K562 (cell line): ENCODE results near the gene ITGB5. TPM values are rescaled to one million over a fixed set of nuclear protein-coding genes. Genes with fewer than 3 reads are reported as not detected.

Experiments
- ATAC-seq: fragments of 200-7000 bp; cut with Tn5 transposase; 3 replicates; pipeline ENCODE4 v1.9.1; 2020; ENCODE audit warnings: moderate library complexity
- BruUV-seq: library from RNA; stranded (reverse); fragments of 400-500 nt; replicated peaks from 2 replicates; lab custom pipeline; 2021; lab: Mats Ljungman, UMichigan
- CTCF ChIA-PET: fragments of 300-600 bp; formaldehyde crosslinking; extraction: SDS; loops from one replicate; lab custom pipeline; 2021; ENCODE audit warnings: low intra/inter-chr PET ratio; lab: Yijun Ruan, JAX
- POLR2A ChIA-PET: fragments of 300-600, 350-650 bp; sonication (Branson Sonifier 250); formaldehyde crosslinking; extraction: SDS; loops from one replicate; lab custom pipeline; 2021; ENCODE audit warnings: antibody characterized with exemption, inconsistent platforms; lab: Yijun Ruan, JAX
- DNase-seq, 4 experiments: peaks; one replicate each; pipeline versions ENCODE4 v3.0.0 to v3.0.0-alpha.2; 2011 to 2018; ENCODE audit warnings: low spot score in 3 of 4, mixed read lengths in 3 of 4; ENCODE audit errors: extremely low read depth in 1 of 4
- FAIRE-seq: peaks from 2 replicates; lab custom pipeline; 2011; peaks lifted over from hg19 to GRCh38; lab: Jason Lieb, UNC
- H2AFZ ChIP-seq: 2 replicates; pipeline ENCODE4 v1.6.0; 2011; ENCODE audit warnings: low read depth, low read length, control low read depth, inconsistent platforms
- H3K27ac ChIP-seq: fragments of 200-600 bp; 3 replicates; pipeline ENCODE4 v1.8.0; 2011; ENCODE audit warnings: low read depth, mild to moderate bottlenecking, control low read depth, inconsistent platforms, low read length, moderate library complexity, mixed read lengths; ENCODE audit errors: extremely low read depth
- H3K27me3 ChIP-seq, 2 experiments: fragments of 300-600 bp in 1 of 2; 2 replicates in 1 of 2; 3 replicates in 1 of 2; pipeline versions ENCODE4 v1.6.0 to v1.8.0; 2011; ENCODE audit warnings: inconsistent platforms in 2 of 2, low read length in 2 of 2, mild to moderate bottlenecking in 1 of 2, mixed read lengths in 1 of 2, moderate library complexity in 1 of 2; ENCODE audit not compliant: control insufficient read depth in 2 of 2, insufficient read depth in 2 of 2
- H3K36me3 ChIP-seq: fragments of 300-600 bp; 3 replicates; pipeline ENCODE4 v1.8.0; 2011; ENCODE audit warnings: mild to moderate bottlenecking, low read length, inconsistent platforms; ENCODE audit not compliant: control insufficient read depth, insufficient read depth
- H3K4me1 ChIP-seq, 2 experiments: fragments of 200-600 bp in 1 of 2; replicated peaks in 1 of 2; 2 replicates in 1 of 2; 3 replicates in 1 of 2; pipeline versions ENCODE4 v1.5.1 to v1.8.0; 2011; ENCODE audit warnings: inconsistent platforms in 2 of 2, low read length in 2 of 2, mild to moderate bottlenecking in 1 of 2, mixed read lengths in 1 of 2, moderate library complexity in 1 of 2; ENCODE audit not compliant: control insufficient read depth in 2 of 2, insufficient read depth in 2 of 2
- H3K4me2 ChIP-seq: 2 replicates; pipeline ENCODE4 v1.6.1; 2011; ENCODE audit warnings: low read length, control low read depth, inconsistent platforms, mixed read lengths; ENCODE audit not compliant: insufficient read depth
- H3K4me3 ChIP-seq: fragments of 200-600 bp; sonication (generic), shearing (Covaris generic); 2 replicates; pipeline ENCODE4 v1.5.1; 2016; ENCODE audit warnings: control low read depth, inconsistent platforms
- H3K79me2 ChIP-seq: fragments of 200-600 bp; 3 replicates; pipeline ENCODE4 v1.8.0; 2011; ENCODE audit warnings: low read length, inconsistent platforms; ENCODE audit not compliant: control insufficient read depth, insufficient read depth
- H3K9ac ChIP-seq, 2 experiments: 2 replicates each; pipeline versions ENCODE4 v1.6.0 to v1.6.1; 2011; ENCODE audit warnings: low read depth in 2 of 2, low read length in 2 of 2, control low read depth in 1 of 2, inconsistent platforms in 1 of 2, mild to moderate bottlenecking in 1 of 2, mixed read lengths in 1 of 2; ENCODE audit not compliant: insufficient read depth in 1 of 2
- H3K9me1 ChIP-seq: one replicate; pipeline ENCODE4 v1.6.0; 2011; ENCODE audit warnings: inconsistent platforms, mild to moderate bottlenecking, low read length, moderate library complexity; ENCODE audit not compliant: control insufficient read depth, insufficient read depth
- H3K9me3 ChIP-seq: replicated peaks from 2 replicates; pipeline ENCODE4 v1.5.1; 2011; ENCODE audit warnings: low read depth, low read length, inconsistent platforms; ENCODE audit not compliant: control insufficient read depth, insufficient read depth
- H4K20me1 ChIP-seq: replicated peaks from 2 replicates; pipeline ENCODE4 v1.6.1; 2011; ENCODE audit warnings: low read length, inconsistent platforms, mixed read lengths; ENCODE audit not compliant: control insufficient read depth, insufficient read depth
- CBX2 ChIP-seq: fragments of 200-600 bp; sonication (generic); IDR thresholded peaks from one replicate; pipeline ENCODE4 v1.6.1; 2012; ENCODE audit warnings: mild to moderate bottlenecking, low read length, inconsistent platforms; ENCODE audit not compliant: insufficient read depth, poor library complexity, severe bottlenecking
- EGR1 ChIP-seq: fragments of 450-650 bp; conservative IDR thresholded peaks from 2 replicates; pipeline ENCODE4 v1.6.1; 2017; ENCODE audit warnings: mild to moderate bottlenecking
- KHSRP ChIP-seq: fragments of 450-650 bp; IDR thresholded peaks from 2 replicates; pipeline ENCODE4 v1.6.1; 2017
- MAFG ChIP-seq: fragments of 450-650 bp; conservative IDR thresholded peaks from 2 replicates; pipeline ENCODE4 v1.6.1; 2016; ENCODE audit warnings: missing genetic modification characterization, missing compliant biosample characterization
- SRSF7 ChIP-seq: fragments of 200-400 bp; formaldehyde crosslinking; optimal IDR thresholded peaks from 2 replicates; pipeline ENCODE3; 2017; ENCODE audit warnings: mild to moderate bottlenecking, low read depth, low read length
- TARDBP ChIP-seq: fragments of 450-650 bp; IDR thresholded peaks from 2 replicates; pipeline ENCODE4 v1.6.1; 2016
- TBP ChIP-seq: optimal IDR thresholded peaks from 2 replicates; pipeline ENCODE3; 2011; ENCODE audit warnings: low read depth, low read length, improper control_type of control experiment
- TCFL5 ChIP-seq: fragments of 250-450 bp; sonication (Bioruptor Pico); conservative IDR thresholded peaks from 2 replicates; pipeline ENCODE4 v1.6.1; 2021; ENCODE audit warnings: mild to moderate bottlenecking, moderate library complexity, matching md5 sums
- ZNF263 ChIP-seq: sonication (generic); formaldehyde crosslinking; IDR thresholded peaks from 2 replicates; pipeline ENCODE4 v1.8.0; 2022; ENCODE audit warnings: mild to moderate bottlenecking, missing genetic modification reagents, borderline replicate concordance
- in situ Hi-C: fragments of 300-500 bp; cut with MboI; formaldehyde crosslinking; loops from 4 replicates; pipeline ENCODE4 v1.15.0; 2018; ENCODE audit warnings: inconsistent platforms, mixed read lengths
- intact Hi-C: fragments of 100-400 bp; cut with micrococcal nuclease; formaldehyde crosslinking; loops from 2 replicates; pipeline ENCODE4 v1.14.2; 2022
- polyA plus RNA-seq, 8 experiments: library from polyadenylated mRNA; depleted of rRNA in 4 of 8; stranded (reverse) in 5 of 8; unstranded in 3 of 8; fragments of >200 nt; fragmentation: Nextera tagmentation in 2 of 8; fragmentation: Illumina TruSeq in 1 of 8; extraction: Ambion mirVana in 2 of 8; extraction: Trizol in 1 of 8; gene quantifications; 2 replicates each; pipeline versions ENCODE4 v1.2.1 to v1.2.3, GENCODE V29; 2011 to 2014; ENCODE audit warnings: inconsistent platforms in 1 of 8, missing spikeins in 1 of 8
- total RNA-seq, 7 experiments: library from RNA; depleted of rRNA in 6 of 7; stranded (reverse); fragments of >200 nt in 6 of 7; fragmentation: Illumina TruSeq in 2 of 7; extraction: Trizol in 2 of 7; gene quantifications; 2 replicates each; pipeline versions ENCODE4 v1.2.1 to v1.2.3, GENCODE V29; 2011 to 2021; ENCODE audit warnings: low replicate concordance in 1 of 7
- TF ChIP-seq, protein P1 (sequence below): sonication (generic); formaldehyde crosslinking; IDR thresholded peaks from 2 replicates; pipeline ENCODE4 v1.5.0; 2020; ENCODE audit warnings: missing genetic modification reagents
- TF ChIP-seq, protein P2 (sequence below): IDR thresholded peaks from 2 replicates; pipeline ENCODE4 v1.6.1; 2011; ENCODE audit not compliant: insufficient read length; ENCODE audit errors: extremely low read depth

The ITGB5 gene
- total and polyA plus RNA-seq, 9 of the 15 experiments (the other 6 are each of a cell fraction or from before 2014, with no cell fraction given) = 1.7 to 46.8 (median 9.9) TPM

DNA sequence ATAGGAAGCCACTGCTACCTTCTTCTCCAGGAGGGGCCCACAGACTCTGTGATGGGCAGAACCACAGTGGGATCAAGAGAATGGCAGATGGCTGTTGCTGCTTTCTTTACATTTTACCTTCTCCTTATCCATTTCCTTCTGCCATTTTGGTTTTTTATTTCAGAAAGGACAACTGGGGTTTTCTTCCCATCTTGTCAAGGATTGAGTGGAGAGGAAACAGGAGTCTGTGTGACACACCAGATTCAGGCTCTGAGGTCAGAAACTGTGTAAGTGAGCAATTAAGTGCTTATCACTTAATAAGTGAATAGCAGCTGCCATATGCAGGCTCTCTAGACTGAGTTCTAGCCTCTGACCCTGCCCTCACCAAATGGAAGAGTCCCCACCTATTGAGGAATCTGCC is 47.3 kb downstream of the ITGB5 start:
- no peak for FAIRE-seq
- H3K4me2 ChIP-seq = no peak overlapping the region
- no peaks in the 10 kb centered on the region for H3K79me2 ChIP-seq
- CTCF ChIA-PET = no interaction called here
- no peaks in the 10 kb centered on the region for H3K27me3 ChIP-seq
- no peak overlapping the region for H3K4me3 ChIP-seq
- no peak overlapping the region for H3K9ac ChIP-seq
- H3K9me3 ChIP-seq = no peaks in the 10 kb centered on the region
- no peak for TF ChIP-seq ZNF263
- no peak for TF ChIP-seq KHSRP
- no peak for TF ChIP-seq TARDBP
- TF ChIP-seq TBP = no peak
- no peak for TF ChIP-seq MAFG (tag)
- TF ChIP-seq, protein P1, sequence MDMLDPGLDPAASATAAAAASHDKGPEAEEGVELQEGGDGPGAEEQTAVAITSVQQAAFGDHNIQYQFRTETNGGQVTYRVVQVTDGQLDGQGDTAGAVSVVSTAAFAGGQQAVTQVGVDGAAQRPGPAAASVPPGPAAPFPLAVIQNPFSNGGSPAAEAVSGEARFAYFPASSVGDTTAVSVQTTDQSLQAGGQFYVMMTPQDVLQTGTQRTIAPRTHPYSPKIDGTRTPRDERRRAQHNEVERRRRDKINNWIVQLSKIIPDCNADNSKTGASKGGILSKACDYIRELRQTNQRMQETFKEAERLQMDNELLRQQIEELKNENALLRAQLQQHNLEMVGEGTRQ (CRISPR knock-in tag) = no peak
- no peak for TF ChIP-seq TCFL5 (CRISPR knock-in tag)
- no peak for TF ChIP-seq SRSF7
- TF ChIP-seq, protein P2, sequence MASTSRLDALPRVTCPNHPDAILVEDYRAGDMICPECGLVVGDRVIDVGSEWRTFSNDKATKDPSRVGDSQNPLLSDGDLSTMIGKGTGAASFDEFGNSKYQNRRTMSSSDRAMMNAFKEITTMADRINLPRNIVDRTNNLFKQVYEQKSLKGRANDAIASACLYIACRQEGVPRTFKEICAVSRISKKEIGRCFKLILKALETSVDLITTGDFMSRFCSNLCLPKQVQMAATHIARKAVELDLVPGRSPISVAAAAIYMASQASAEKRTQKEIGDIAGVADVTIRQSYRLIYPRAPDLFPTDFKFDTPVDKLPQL = no peak
- TF ChIP-seq EGR1 = no peak
- TF ChIP-seq CBX2 = no peak
- TF ChIP-seq, all 486 proteins: peak for 0
- BruUV-seq = no TSS peak
- in situ Hi-C loops = no loop called here
- no peaks in the 10 kb centered on the region for H3K9me1 ChIP-seq
- H3K36me3 ChIP-seq = no peaks in the 10 kb centered on the region; the same call in 2 of the 3 replicates
- no peak overlapping the region for H3K27ac ChIP-seq
- DNase-seq = no peak
- no peak for ATAC-seq
- intact Hi-C loops = loop anchor here (10.0 kb wide), 1 partner anchor 45 kb away; the partner anchor contains the start of gene ITGB5
- no peaks in the 10 kb centered on the region for H4K20me1 ChIP-seq
- H3K4me1 ChIP-seq = peaks cover 0 to 9% of the 10 kb centered on the region in 2 experiments; a peak in 3 of 5 replicates
- H2AFZ ChIP-seq = no peak overlapping the region
- POLR2A ChIA-PET = no interaction called here
